OCI-LY3 (cell line): ENCODE data around the gene CROCC2.

ENCODE experiments used
- H2AFZ ChIP-seq: fragments of 200-600, 300-600 bp; shearing (Covaris generic); 2 replicates; pipeline ENCODE4 v1.6.0; 2014; ENCODE audit warnings: antibody characterized with exemption, low read depth, low read length
- H3K27ac ChIP-seq: fragments of 200-600, 300-600 bp; sonication (generic); 2 replicates; pipeline ENCODE4 v1.5.1; 2014; ENCODE audit warnings: mild to moderate bottlenecking, low read length, moderate library complexity, mixed read lengths
- H3K27me3 ChIP-seq: fragments of 200-600, 300-600 bp; sonication (generic); 2 replicates; pipeline ENCODE4 v1.6.1; 2014; ENCODE audit warnings: low read depth, low read length, mixed read lengths
- H3K36me3 ChIP-seq: fragments of 200-600, 300-600 bp; sonication (generic); replicated peaks from 2 replicates; pipeline ENCODE3; 2014; ENCODE audit warnings: low read depth, low read length, mixed read lengths
- H3K4me1 ChIP-seq: fragments of 300-600, 200-600 bp; sonication (generic); 2 replicates; pipeline ENCODE4 v1.6.1; 2014; ENCODE audit warnings: low read length, mixed read lengths
- H3K4me2 ChIP-seq: fragments of 200-600, 300-600 bp; sonication (generic); 2 replicates; pipeline ENCODE4 v1.6.1; 2014; ENCODE audit warnings: low read length, mixed read lengths
- H3K4me3 ChIP-seq: fragments of 300-600, 200-600 bp; sonication (generic); 2 replicates; pipeline ENCODE4 v1.5.1; 2014; ENCODE audit warnings: antibody characterized with exemption, mild to moderate bottlenecking, low read length, moderate library complexity
- H3K79me2 ChIP-seq: fragments of 300-600, 200-600 bp; shearing (Covaris generic); 2 replicates; pipeline ENCODE4 v1.6.1; 2014; ENCODE audit warnings: mild to moderate bottlenecking, low read length, mixed read lengths
- H3K9ac ChIP-seq: fragments of 300-600, 200-600 bp; shearing (Covaris generic); 2 replicates; pipeline ENCODE4 v1.6.0; 2014; ENCODE audit warnings: mild to moderate bottlenecking, low read length, moderate library complexity
- H3K9me3 ChIP-seq: fragments of 200-600, 300-600 bp; shearing (Covaris generic); 2 replicates; pipeline ENCODE4 v1.6.1; 2014; ENCODE audit warnings: low read length, mixed read lengths; ENCODE audit not compliant: insufficient read depth
- H4K20me1 ChIP-seq: fragments of 200-600, 300-600 bp; sonication (generic); 2 replicates; pipeline ENCODE4 v1.6.1; 2016; ENCODE audit warnings: low read length, mixed read lengths; ENCODE audit not compliant: insufficient read depth
- EZH2phosphoT487 ChIP-seq: fragments of 200-600 bp; shearing (Covaris generic); IDR thresholded peaks from 2 replicates; pipeline ENCODE4 v1.6.1; 2018; ENCODE audit warnings: antibody characterized with exemption, mixed run types, low read depth
- TF ChIP-seq, protein P1 (sequence below): fragments of 200-600, 300-600 bp; sonication (generic); IDR thresholded peaks from 2 replicates; pipeline ENCODE4 v1.5.1; 2014; ENCODE audit warnings: antibody characterized with exemption, low read length, low read depth

Gene CROCC2

DNA sequence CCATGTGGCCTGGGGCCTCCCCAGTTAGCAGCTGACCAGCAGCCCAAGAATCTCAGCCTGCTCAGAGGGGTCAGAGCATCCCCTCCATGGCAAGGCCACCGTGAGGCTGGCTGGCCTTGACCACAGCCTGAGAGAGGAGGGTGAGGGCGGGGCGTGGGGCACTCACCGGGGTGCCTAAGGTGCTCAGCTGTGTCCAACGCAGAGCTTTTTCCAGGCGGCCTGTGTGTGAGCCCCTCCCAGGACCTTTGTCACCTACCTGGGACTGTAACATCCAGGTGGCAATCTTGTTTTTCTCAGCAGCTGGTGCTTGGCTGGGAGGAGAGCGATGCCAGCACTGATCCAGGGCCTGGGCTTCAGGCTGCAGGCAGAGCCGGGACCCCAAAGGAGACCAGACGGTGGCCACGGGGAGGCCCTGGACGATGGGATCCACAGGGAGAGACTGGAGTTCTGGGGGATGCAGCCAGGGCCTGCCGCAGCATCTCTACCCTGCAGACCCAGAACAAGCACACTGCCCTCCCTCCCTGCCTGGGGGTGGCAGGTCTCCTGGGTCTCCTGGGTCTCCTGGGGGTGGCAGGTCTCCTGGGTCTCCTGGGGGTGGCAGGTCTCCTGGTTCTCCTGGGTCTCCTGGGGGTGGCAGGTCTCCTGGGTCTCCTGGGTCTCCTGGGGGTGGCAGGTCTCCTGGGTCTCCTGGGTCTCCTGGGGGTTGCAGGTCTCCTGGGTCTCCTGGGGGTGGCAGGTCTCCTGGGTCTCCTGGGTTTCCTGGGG, 104.6 kb downstream of the CROCC2 start:
- H3K9ac ChIP-seq: no peak overlapping the region
- H4K20me1 ChIP-seq: no peaks in the 10 kb centered on the region
- H3K27me3 ChIP-seq: no peaks in the 10 kb centered on the region
- H3K27ac ChIP-seq: no peak overlapping the region
- TF ChIP-seq, protein P1, sequence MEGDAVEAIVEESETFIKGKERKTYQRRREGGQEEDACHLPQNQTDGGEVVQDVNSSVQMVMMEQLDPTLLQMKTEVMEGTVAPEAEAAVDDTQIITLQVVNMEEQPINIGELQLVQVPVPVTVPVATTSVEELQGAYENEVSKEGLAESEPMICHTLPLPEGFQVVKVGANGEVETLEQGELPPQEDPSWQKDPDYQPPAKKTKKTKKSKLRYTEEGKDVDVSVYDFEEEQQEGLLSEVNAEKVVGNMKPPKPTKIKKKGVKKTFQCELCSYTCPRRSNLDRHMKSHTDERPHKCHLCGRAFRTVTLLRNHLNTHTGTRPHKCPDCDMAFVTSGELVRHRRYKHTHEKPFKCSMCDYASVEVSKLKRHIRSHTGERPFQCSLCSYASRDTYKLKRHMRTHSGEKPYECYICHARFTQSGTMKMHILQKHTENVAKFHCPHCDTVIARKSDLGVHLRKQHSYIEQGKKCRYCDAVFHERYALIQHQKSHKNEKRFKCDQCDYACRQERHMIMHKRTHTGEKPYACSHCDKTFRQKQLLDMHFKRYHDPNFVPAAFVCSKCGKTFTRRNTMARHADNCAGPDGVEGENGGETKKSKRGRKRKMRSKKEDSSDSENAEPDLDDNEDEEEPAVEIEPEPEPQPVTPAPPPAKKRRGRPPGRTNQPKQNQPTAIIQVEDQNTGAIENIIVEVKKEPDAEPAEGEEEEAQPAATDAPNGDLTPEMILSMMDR: no peak
- TF ChIP-seq EZH2phosphoT487: no peak
- no peak overlapping the region for H2AFZ ChIP-seq
- H3K4me3 ChIP-seq: no peak overlapping the region
- H3K79me2 ChIP-seq: no peaks in the 10 kb centered on the region
- no peaks in the 10 kb centered on the region for H3K36me3 ChIP-seq
- H3K9me3 ChIP-seq: no peaks in the 10 kb centered on the region
- H3K4me2 ChIP-seq: no peak overlapping the region
- H3K4me1 ChIP-seq: no peaks in the 10 kb centered on the region

DNA sequence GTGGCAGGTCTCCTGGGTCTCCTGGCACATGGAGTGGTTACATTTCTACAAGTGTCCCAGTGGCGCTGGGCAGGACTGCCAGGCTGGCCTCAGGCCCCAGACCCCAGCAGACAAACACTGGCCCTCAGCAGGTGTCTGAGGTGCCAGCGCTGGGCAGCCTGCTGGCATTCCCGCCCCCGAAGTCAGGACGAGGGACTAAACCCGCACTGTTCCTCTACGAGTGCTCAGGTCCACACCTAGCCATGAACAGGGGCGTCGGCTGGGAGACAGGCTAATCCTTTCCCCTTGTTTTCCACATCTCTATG, 105.1 kb downstream of the CROCC2 start:
- no peaks in the 10 kb centered on the region for H3K27me3 ChIP-seq
- TF ChIP-seq, protein P1: no peak
- TF ChIP-seq EZH2phosphoT487: no peak
- no peaks in the 10 kb centered on the region for H4K20me1 ChIP-seq
- H3K9ac ChIP-seq: no peak overlapping the region
- H3K4me1 ChIP-seq: no peaks in the 10 kb centered on the region
- H3K27ac ChIP-seq: no peak overlapping the region
- no peak overlapping the region for H3K4me2 ChIP-seq
- H3K79me2 ChIP-seq: no peaks in the 10 kb centered on the region
- H3K4me3 ChIP-seq: no peak overlapping the region
- no peaks in the 10 kb centered on the region for H3K36me3 ChIP-seq
- H2AFZ ChIP-seq: no peak overlapping the region
- H3K9me3 ChIP-seq: no peaks in the 10 kb centered on the region

DNA sequence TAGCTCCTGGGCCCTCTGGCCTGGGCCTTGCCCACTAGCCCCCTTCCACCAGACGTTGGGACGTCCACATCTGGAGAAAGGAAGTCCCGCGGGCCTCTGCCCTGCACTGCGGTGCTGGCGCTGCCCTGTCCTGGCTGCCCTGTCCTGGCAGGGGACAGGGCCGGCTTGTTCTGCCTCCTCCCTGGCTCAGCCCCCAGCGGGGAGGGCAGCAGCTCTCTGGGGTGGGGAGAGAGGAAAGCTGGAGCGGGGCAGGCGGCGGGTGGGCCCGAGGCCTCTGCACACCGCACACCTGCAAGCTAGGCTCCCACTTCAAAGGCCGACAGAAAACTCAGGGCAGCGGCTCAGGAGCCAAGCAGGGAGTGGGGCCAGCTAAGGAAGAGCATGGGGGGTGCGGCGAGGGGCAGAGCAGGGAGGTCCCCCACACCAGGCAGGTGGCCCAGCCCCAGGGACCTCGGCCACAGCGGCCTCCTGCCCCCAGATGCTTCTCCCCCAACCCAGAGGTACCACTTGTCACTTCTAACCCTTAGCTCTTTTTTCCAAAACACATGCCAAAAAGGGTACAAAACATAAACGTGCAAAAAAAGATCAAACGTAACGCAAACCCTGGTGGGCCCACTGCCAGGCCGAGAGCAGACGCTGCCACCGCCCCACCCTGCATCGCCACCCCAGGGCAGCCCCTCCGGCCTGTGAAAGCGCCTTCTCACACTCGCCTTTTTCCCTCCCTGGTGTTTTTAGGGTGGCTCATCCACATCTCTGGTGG, 105.8 kb downstream of the CROCC2 start:
- H3K27me3 ChIP-seq: no peaks in the 10 kb centered on the region
- no peak overlapping the region for H3K4me2 ChIP-seq
- no peak overlapping the region for H2AFZ ChIP-seq
- H3K27ac ChIP-seq: no peak overlapping the region
- no peak for TF ChIP-seq EZH2phosphoT487
- TF ChIP-seq, protein P1: no peak
- H3K4me1 ChIP-seq: no peaks in the 10 kb centered on the region
- H4K20me1 ChIP-seq: no peaks in the 10 kb centered on the region
- no peak overlapping the region for H3K4me3 ChIP-seq
- no peak overlapping the region for H3K9ac ChIP-seq
- H3K9me3 ChIP-seq: no peaks in the 10 kb centered on the region
- H3K36me3 ChIP-seq: no peaks in the 10 kb centered on the region
- H3K79me2 ChIP-seq: no peaks in the 10 kb centered on the region

DNA sequence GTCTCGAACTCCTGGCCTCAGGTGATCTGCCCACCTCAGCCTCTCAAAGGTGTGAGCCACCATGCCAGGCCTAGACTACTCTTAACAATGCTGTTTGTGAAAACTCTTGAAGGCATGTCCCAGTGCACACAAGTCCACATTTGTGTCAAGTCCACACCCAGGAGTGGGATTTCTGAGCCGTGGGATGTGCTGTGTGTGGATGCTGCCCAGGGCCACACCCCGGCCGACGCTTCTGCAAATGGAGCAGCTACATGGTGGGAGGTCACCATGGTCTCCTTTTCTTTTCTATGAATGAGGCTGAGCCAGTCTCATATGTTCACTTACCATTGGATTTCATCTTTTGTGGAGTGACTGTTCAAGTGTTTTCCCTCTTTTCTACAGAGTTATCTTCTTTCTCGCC, 108.1 kb downstream of the CROCC2 start:
- Histone ChIP-seq H3K4me2 (no peak overlapping the region), H3K9me3 (no peaks in the 10 kb centered on the region), H3K9ac (no peak overlapping the region), H3K27ac (no peak overlapping the region), H3K27me3 (no peaks in the 10 kb centered on the region), H3K4me3 (no peak overlapping the region), H3K79me2 (no peaks in the 10 kb centered on the region), H3K4me1 (no peaks in the 10 kb centered on the region), H3K36me3 (no peaks in the 10 kb centered on the region), H4K20me1 (no peaks in the 10 kb centered on the region), H2AFZ (no peak overlapping the region)
- TF ChIP-seq, protein P1: no peak
- no peak for TF ChIP-seq EZH2phosphoT487
